GM20431 (cell line): ENCODE results near the gene RMDN2.

Source experiments
- in situ Hi-C: fragments of 300-500 bp; cut with MseI, MboI; formaldehyde crosslinking; loops from one replicate; pipeline ENCODE4 v1.15.0; 2020; ENCODE audit warnings: low sequenced_read_pairs; ENCODE audit not compliant: unreplicated experiment

RMDN2 gene

GRCh38 chr2:38032946-38033345 is 107.9 kb downstream of the RMDN2 start:
- in situ Hi-C loops: no loop called here

DNA sequence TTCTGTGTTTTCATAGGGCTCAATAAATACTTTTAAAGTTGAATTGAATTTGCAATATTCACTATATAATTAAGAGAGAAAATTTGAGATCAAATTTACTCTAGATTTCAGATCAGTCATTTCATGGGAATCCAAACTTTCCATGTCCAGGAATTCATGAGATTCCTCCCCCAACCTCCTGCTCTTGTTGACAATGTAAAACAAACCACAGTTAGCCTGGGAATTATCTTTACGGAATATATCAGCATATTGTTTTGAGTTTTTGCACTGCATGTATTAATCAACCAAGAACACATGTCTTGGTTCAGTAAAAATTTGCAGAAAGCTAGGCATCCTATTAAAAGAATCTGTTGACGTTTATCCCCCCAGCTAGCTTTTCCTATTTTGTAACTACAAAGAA is 108.6 kb downstream of the RMDN2 start:
- in situ Hi-C loops: no loop called here

DNA sequence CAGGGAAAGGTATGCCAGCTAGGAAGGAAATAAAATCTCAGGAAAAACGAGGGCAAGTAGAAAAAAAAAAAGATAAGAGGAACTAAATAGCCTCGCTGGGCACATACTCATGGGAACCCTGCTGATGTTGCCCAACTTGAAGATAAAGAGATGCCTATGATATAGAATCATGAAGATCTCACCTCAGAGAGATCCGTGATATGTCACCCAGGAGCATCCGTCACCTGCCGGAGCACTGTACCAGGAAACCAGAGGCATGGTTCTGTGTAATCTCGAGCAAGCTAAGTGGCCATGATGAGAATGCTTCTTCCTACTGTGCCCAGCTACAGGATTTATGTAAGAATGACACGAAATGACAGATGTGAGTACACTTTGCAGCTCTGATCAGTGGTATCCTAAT is 110.9 kb downstream of the RMDN2 start:
- in situ Hi-C loops: no loop called here

GRCh38 chr2:38037325-38037724 is 112.2 kb downstream of the RMDN2 start:
- in situ Hi-C loops: no loop called here

GRCh38 chr2:38037757-38038621 is 112.9 kb downstream of the RMDN2 start:
- in situ Hi-C loops: no loop called here

DNA sequence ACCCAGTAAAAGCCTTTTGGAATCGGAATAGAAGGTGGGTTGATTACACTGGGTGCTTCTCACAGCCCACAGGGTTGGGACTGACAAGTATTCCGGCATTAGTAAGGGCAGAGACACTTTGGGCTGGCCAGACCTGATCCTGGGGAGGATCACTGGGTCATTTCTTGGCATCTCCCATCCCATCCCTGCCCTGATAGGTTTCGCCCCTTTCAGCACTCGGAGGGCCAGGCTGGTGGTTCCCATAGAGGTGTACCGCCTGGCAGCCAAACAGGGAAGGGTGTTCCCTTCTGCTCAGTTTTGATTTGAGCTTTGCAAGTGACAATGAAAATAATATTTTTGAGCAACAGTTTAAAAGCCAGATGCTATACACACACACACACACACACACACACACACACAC is 113.6 kb downstream of the RMDN2 start:
- in situ Hi-C loops: no loop called here

DNA sequence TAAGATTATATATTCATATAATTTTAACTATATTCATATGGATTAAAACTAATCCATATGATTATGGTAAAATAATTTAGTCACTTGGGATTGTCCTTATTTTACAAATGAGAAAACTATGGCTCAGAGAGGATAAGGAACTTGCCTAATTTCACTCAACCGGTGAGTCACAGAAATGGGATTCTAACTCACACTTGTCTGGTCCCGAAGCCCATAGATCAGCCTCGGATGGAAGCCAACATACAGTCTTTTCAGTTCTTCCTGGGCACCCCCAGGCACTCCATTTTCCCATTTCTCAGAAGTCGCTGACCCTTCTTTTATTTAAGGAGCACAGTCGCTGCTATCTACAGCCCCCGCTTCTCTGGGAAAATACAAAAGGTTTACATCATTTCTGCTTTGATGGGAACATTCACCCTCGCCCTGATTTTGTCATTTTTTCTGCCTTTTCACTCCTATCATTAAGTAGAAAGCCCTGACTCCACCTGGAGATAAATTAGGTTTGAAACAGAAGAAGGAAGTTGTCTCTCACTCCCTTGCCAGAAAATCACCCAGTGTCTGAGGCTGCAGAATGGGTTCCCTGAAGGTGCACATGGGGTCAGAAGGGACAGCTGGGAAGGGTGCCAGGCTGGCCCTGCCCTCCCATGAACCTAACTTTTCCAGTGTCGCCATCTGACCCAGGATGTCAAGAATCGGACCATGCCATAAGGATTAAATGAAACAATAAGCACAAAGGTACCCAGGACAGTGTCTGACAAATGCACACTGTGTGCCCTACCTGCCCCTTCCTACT is 114.2 kb downstream of the RMDN2 start:
- in situ Hi-C loops: no loop called here

GRCh38 chr2:38045811-38046210 is 120.7 kb downstream of the RMDN2 start:
- in situ Hi-C loops: no loop called here

DNA sequence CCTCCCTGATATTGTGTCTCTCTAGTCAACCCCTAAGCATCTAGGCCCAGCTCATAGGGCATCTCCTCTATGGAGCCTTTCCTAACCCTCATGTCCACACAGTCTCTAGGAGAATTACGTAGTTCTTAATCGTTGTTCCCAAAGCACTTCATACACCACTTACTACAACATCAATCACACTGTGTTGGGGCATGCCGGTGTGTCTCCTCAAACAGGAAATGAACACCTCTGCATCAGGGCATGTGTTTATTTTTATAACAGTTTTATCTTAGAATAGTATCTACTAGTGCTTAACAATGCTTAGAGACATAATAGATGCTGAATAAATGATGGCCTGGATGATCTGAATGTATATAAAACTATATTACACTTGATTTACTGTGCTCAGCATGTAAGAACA is 131.1 kb downstream of the RMDN2 start:
- in situ Hi-C loops: no loop called here

- in situ Hi-C loops: no loop called here
Measured at GRCh38 chr2:38057651-38058410, 132.7 kb downstream of the RMDN2 start.

- in situ Hi-C loops: no loop called here
Measured at GRCh38 chr2:38060236-38061018, 135.3 kb downstream of the RMDN2 start.

GRCh38 chr2:38064801-38065501 is 139.9 kb downstream of the RMDN2 start:
- in situ Hi-C loops: no loop called here

DNA sequence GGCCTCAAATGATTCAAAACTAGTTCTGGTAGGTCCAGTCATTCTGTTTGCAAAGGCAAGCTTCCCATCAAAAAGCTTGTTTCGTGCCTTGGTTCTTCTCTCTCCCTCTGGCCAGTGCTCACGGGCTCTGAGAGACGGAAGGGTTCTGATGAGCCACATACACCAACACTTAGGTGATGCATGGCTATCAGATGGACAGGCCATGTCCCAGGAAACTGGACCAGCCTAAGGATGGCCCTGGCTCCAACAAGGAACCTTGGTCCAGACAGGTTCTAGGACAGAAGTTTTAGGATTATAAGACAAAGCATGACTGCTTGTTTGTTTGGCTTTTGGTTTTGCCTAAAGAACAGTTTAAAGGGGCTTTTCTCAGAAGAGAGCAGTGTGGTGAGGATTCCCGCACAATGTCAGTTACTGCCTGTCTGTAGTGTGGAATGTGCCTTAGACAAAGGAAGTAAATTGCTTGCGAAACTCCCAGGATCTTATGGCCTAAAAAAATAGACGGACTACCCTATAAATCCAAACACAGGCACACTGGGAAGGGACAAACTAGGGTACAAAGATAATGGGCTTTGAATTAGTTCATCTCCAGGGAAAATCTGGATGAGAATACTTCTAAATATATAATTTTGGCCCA is 140.5 kb downstream of the RMDN2 start:
- in situ Hi-C loops: no loop called here

DNA sequence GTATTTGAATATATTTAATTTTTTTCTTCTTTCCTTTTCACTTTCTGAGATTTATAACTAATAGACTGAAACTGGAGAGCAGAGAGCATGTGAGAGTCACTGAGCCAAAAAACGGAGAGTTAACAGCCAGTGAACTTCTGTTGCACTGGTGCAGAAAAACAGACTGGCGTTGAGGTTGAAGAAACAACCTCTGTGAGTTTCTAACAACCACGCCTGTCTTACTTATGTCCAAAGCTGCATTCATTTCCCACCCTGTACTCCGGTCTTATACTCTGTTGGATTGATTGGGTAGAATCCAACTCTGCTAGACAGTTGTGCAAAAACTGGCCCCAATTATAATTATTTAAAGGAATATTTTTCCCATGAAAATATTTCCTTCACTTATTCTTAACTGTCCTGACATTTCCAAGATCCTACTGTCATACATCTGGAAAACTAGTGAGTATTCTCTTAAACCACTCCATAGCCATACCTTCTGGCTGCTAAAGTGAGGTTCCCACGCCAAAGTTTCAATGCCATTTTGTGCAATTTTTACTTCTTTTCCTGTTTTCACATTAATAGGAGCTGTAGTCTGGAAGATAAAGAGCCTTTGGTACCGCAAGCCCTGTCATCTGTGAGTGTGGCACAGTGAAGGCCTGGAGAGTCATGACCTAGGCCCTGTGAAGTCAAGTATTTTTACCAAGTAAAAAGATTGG is 141.5 kb downstream of the RMDN2 start:
- in situ Hi-C loops: no loop called here
